ENCODE data around the gene XPO4.

Gene XPO4

DNA sequence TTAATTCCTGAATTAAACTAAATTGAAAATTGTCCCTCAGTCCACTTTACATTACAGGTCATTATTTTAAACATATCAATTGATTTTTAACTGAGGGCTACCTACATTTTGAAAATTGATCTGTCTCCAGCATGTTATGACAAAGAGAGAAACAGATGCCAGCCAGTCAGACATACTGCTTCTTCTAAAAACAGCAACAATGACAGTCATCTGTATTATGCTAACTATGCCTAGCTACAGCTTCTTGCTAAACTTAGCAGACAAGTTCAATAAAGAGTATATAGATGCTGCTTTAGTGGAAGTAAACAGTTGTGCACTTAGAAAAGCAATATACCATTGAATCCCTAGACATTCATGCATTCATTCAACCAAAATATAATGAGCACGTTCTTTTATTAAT, 80.1 kb downstream of the XPO4 start:
- no peak overlapping the region for H3K4me2 ChIP-seq

DNA sequence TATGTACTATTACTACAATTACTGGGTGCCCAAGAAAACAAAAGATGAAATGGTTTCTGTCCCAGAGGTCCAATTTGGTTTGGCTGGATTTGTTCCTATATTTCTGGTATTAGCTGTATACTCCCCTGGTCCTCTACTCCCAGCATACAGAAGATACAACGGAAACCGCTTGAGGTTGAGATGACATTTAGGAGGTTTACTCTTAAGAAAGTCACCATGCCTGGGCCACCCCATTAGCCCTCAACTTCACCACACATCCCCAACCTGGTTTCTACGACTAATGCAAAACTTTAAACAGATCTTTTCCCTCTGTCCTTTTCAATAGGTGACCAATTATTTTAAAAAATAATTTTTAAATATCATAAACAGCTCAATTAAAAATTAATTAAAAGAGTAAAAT, 82.8 kb downstream of the XPO4 start:
- Histone ChIP-seq H3K4me3 (IDR thresholded peaks at IDR 0.05; ENCODE audit: insufficient read depth, low read depth, low read length) (no peak overlapping the region), H3K36me3 (ENCODE audit: insufficient read depth) (no peaks in the 10 kb centered on the region), H3K79me2 (ENCODE audit: insufficient read depth, low read depth) (no peaks in the 10 kb centered on the region), H3K4me1 (ENCODE audit: low read depth, poor library complexity, severe bottlenecking) (no peaks in the 10 kb centered on the region), H3K9ac (no peak overlapping the region), H3K27ac (no peak overlapping the region), H4K20me1 (ENCODE audit: insufficient read depth) (no peaks in the 10 kb centered on the region), H3K27me3 (ENCODE audit: insufficient read depth, low read depth) (no peaks in the 10 kb centered on the region), H2AFZ (ENCODE audit: low read depth) (no peak overlapping the region), H3K4me2 (no peak overlapping the region)
- TF ChIP-seq, protein P1, sequence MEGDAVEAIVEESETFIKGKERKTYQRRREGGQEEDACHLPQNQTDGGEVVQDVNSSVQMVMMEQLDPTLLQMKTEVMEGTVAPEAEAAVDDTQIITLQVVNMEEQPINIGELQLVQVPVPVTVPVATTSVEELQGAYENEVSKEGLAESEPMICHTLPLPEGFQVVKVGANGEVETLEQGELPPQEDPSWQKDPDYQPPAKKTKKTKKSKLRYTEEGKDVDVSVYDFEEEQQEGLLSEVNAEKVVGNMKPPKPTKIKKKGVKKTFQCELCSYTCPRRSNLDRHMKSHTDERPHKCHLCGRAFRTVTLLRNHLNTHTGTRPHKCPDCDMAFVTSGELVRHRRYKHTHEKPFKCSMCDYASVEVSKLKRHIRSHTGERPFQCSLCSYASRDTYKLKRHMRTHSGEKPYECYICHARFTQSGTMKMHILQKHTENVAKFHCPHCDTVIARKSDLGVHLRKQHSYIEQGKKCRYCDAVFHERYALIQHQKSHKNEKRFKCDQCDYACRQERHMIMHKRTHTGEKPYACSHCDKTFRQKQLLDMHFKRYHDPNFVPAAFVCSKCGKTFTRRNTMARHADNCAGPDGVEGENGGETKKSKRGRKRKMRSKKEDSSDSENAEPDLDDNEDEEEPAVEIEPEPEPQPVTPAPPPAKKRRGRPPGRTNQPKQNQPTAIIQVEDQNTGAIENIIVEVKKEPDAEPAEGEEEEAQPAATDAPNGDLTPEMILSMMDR (conservative IDR thresholded peaks at IDR 0.05; ENCODE audit: low read depth, low read length), result no peak

More for the DNA sequence above, 80.1 kb downstream of the XPO4 start:
- H4K20me1 ChIP-seq (ENCODE audit: insufficient read depth), result no peaks in the 10 kb centered on the region
- TF ChIP-seq, protein P1 (conservative IDR thresholded peaks at IDR 0.05; ENCODE audit: low read depth, low read length), result no peak
- H2AFZ ChIP-seq (ENCODE audit: low read depth), result no peak overlapping the region
- H3K9ac ChIP-seq, result no peak overlapping the region
- no peaks in the 10 kb centered on the region for H3K79me2 ChIP-seq (ENCODE audit: insufficient read depth, low read depth)
- H3K27me3 ChIP-seq (ENCODE audit: insufficient read depth, low read depth), result no peaks in the 10 kb centered on the region
- no peaks in the 10 kb centered on the region for H3K36me3 ChIP-seq (ENCODE audit: insufficient read depth)
- H3K4me3 ChIP-seq (IDR thresholded peaks at IDR 0.05; ENCODE audit: insufficient read depth, low read depth, low read length), result no peak overlapping the region
- H3K4me1 ChIP-seq (ENCODE audit: low read depth, poor library complexity, severe bottlenecking), result peaks cover 12% of the 10 kb centered on the region
- H3K27ac ChIP-seq, result no peak overlapping the region

DNA sequence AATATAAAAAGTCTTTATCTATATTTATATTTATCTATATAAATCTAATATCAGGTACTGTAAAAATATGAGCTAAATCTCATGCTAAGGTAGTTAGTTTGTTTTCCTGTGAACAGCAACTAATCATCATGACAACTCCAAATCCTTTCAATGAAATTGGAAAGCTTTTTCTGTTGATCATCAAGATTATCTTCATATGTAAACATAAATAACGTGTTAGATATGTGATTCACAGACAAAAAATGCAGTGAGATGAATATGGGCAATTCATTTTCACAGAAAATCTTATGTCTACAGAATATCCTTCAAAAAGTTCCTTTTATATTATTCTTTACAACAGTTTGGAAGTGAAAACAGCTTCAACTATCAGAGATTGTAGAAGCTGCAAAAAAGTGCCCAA, 87.1 kb downstream of the XPO4 start:
- H3K4me3 ChIP-seq (IDR thresholded peaks at IDR 0.05; ENCODE audit: insufficient read depth, low read depth, low read length), result no peak overlapping the region

DNA sequence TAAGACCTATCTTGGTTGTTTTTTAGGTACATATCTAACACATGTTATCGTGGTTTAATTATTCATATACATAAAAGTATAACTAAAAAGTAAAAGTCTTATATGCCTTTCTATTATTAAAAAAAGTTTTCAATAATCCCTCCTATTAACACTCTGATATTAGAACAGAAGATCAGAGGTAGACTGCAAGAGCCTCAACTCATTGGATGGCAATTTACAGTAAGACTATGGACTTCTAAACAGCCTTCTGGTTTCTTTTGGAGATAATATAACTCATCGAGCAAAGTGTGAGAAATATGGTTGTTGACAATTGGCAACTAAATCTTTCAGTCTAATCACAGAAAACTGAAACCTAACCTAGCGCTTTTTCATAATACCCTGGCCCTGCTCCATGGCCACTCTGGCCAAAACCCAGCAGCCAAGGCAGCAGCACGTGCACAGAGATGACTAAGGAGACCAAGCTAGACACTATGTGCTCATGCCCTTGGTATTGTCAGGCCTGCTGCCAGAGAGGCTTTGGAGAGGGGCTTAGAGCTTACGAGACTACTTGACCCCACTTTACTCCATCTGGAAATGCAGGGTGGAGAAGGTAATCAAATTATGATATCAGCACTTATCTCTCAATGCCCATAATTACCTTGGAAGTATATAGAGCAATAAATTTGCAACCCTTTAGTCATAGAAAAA, 88.2 kb downstream of the XPO4 start:
- Histone ChIP-seq H4K20me1 (ENCODE audit: insufficient read depth) (no peaks in the 10 kb centered on the region), H3K4me2 (no peak overlapping the region), H3K9ac (no peak overlapping the region), H2AFZ (ENCODE audit: low read depth) (no peak overlapping the region), H3K4me3 (IDR thresholded peaks at IDR 0.05; ENCODE audit: insufficient read depth, low read depth, low read length) (no peak overlapping the region), H3K27me3 (ENCODE audit: insufficient read depth, low read depth) (no peaks in the 10 kb centered on the region), H3K79me2 (ENCODE audit: insufficient read depth, low read depth) (no peaks in the 10 kb centered on the region), H3K4me1 (ENCODE audit: low read depth, poor library complexity, severe bottlenecking) (no peaks in the 10 kb centered on the region), H3K36me3 (ENCODE audit: insufficient read depth) (no peaks in the 10 kb centered on the region), H3K27ac (no peak overlapping the region)
- TF ChIP-seq, protein P1 (conservative IDR thresholded peaks at IDR 0.05; ENCODE audit: low read depth, low read length), result no peak

More for the DNA sequence above, 87.1 kb downstream of the XPO4 start:
- Histone ChIP-seq H3K9ac (no peak overlapping the region), H3K27me3 (ENCODE audit: insufficient read depth, low read depth) (no peaks in the 10 kb centered on the region), H2AFZ (ENCODE audit: low read depth) (no peak overlapping the region), H3K27ac (no peak overlapping the region), H3K79me2 (ENCODE audit: insufficient read depth, low read depth) (no peaks in the 10 kb centered on the region), H3K4me1 (ENCODE audit: low read depth, poor library complexity, severe bottlenecking) (no peaks in the 10 kb centered on the region), H3K36me3 (ENCODE audit: insufficient read depth) (no peaks in the 10 kb centered on the region), H3K4me2 (no peak overlapping the region), H4K20me1 (ENCODE audit: insufficient read depth) (no peaks in the 10 kb centered on the region)
- TF ChIP-seq, protein P1 (conservative IDR thresholded peaks at IDR 0.05; ENCODE audit: low read depth, low read length), result no peak
